GM18909 (cell line): ENCODE measurements around the gene JMJD8.
"Not testable (repeated sequence)": the region's sequence is repeated elsewhere in the genome, so short reads cannot be mapped to it uniquely, and the experiment has no call there.

Source experiments
- ATAC-seq: cut with Tn5 transposase; IDR thresholded peaks from one replicate; pipeline ENCODE4 v1.9.1; 2021; ENCODE audit warnings: mild to moderate bottlenecking; ENCODE audit not compliant: unreplicated experiment, poor library complexity

The JMJD8 gene

DNA sequence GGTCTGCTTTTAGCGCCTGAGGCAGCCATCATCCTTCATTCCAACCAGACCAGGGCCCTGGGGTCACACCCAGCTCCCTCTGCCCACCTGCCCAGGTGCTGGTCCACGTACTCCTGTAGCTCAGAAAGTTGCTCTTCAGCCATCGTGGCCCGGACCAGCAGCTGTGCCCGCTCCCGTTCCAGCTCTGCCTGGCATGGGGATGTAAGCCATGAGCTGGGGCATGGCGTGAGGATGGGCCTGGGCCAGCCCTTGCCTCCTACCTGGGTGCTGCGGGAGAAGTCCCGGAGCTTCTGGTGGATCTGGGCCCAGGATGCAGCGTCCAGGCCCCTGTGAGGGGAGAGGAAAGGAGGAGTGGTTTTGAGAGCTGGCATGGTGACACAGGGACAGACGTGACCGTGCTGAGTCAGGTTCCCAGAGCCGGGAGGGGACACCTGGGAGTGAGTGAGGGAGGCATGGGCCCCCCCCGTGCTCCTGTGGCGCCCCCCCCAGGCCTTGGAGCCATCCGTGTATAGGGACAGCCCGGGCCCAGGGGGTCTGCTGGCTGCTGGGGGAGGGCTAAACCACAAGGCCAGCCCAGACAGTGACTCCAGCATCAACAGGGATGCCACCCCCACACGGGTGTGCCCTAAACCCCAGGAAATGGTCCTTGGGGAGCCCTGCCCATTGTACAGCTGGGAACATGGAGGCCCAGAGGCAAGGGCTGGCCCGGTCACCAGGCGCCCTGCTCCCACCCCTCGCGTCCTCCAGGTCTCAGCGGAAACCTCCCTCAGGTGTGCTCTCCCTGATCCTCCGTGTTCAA is 38.9 kb upstream of the JMJD8 start:
- ATAC-seq: no peak

DNA sequence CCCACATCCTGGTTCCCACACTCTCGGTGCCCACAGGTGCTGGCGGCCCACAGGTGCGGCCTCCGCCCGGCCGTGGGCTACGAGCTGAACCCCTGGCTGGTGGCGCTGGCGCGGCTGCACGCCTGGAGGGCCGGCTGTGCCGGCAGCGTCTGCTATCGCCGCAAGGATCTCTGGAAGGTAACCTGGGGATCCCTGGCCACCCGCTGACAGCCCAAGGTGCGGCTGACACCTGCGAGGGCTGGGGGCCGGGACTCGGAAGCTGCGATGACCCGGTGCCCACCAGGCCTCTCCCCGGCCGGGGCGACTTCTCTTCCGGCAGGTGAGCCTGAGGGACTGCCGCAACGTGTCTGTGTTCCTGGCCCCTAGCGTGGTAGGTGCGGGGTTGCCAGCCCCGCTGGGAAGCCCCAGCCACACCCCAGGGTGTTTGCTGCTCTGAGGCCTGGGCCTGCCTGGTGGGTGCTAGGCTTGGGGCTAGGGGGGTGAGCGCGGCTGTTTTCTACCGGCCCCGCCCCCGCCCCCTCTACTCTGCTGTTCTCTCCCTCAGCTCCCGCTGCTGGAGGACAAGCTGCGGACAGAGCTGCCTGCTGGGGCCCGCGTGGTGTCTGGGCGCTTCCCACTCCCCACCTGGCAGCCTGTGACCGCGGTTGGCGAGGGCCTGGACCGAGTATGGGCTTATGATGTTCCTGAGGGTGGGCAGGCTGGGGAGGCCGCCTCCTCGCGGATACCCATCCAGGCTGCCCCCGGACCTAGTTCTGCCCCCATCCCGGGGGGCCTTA is 37.8 kb upstream of the JMJD8 start:
- no peak for ATAC-seq

DNA sequence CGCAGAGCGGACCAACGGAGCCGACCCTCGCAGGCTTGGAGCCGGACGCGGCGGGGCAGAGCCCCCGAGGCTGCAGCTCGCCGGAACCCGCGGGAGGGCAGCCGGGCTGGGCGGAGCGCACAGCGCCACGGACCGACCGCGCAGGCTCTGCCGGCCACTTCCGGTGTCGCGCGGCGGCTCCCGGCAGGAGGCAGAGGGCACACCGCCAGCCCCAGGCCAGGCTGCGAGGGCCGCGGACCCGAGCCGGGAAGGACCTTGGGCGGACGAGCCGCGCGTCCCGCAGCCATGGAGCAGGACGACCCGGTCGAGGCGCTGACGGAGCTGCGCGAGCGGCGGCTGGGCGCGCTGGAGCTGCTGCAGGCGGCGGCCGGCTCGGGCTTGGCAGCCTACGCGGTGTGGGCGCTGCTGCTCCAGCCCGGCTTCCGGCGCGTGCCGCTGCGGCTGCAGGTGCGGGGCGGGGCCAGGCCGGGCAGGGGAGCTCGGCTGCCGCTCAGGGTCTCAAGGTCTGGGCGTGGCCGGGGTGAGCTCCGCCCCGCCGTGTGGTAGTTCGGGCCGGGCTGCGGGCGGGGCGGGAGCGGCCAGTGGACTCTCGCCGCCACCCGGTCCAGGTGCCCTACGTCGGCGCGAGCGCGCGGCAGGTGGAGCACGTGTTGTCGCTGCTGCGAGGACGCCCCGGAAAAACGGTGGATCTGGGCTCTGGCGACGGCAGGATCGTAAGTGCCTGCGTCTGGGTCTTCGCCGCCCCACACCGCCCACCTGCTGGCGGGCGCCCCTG is 37.0 kb upstream of the JMJD8 start, which contains the start of gene ANTKMT:
Gene ANTKMT, plus strand, starts transcription at position 157 of the 775 bp plus-strand sequence. Its CDS starts 129 bp downstream, at position 286.
- peak; percentile 70 for ATAC-seq

DNA sequence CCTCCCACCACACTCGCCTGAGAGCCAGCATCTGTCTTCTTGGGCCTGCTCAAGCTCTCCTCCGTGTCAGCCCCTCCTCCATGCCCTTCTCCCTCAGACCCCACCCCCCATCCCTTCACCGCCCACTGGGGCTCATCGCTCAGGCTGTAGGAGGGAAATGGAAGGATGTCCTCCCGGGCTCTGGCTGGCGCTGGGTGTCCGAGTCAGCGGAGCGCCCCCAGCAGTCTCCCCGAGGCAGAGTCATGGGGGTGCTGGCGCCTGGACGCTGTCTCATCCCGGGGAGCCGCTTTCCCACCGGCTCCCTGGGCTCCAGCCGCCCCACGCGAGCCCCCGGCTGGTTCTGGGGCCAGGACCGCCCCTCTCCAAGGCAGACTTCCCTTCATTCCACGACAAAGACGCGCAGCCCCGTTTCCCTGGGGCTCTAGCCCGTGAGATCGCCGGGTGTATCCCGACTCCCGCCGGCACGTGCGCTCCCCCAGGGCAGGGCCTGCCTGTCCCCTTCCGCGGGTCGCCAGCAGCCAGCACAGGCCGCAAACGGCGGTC is 36.4 kb upstream of the JMJD8 start:
- peak; percentile 24 for ATAC-seq

DNA sequence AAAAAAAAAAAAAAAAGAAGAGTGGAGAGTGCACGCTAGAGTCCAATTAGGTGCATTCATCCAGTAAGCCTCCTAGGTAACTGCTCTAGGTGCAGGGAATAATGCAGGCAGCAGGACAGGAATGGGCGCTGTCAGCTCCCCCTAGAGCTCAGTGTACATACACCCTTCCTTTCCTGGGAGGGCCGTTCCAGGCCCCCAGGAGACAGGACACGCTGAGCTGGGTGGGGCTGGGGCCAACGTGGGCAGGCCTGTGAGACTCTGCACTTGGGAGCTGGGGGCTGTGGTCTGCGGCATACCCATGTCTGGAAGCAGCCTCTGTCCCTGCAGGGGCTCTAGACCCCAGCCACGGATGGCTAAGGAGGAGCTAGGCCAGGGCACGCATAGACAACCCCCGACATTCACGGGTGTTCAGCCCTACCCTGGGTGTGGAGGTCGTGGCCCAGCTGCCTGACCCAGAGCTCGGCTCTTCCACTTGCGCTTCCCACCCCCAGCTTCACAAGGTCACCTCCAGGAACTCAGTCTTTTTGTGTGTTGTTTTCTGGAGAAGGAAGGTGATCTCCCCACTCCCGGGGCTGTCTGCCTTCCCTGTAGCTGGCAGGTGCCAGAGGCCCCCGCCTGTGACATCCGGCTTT is 35.8 kb upstream of the JMJD8 start:
- ATAC-seq: peak; percentile 6

DNA sequence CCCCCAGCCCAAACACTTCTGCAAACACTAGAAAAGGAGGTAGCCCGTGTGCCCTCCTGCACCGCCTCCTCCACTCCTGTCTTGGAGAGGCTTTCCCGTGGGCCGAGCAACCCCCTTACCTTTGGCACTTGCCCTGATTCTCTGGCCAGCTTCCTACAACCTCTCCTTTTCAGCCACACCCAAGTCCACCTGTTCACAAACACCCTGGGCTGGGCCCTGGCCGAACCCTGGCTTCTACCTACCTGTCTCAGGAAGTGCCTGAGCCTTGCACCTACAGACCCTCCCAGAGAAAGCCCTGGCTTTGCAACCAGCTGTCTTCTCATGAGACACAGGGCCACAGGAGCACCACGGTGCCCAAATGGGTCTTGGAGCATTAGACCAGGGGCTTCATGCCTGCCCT is 34.8 kb upstream of the JMJD8 start:
- ATAC-seq: no peak

DNA sequence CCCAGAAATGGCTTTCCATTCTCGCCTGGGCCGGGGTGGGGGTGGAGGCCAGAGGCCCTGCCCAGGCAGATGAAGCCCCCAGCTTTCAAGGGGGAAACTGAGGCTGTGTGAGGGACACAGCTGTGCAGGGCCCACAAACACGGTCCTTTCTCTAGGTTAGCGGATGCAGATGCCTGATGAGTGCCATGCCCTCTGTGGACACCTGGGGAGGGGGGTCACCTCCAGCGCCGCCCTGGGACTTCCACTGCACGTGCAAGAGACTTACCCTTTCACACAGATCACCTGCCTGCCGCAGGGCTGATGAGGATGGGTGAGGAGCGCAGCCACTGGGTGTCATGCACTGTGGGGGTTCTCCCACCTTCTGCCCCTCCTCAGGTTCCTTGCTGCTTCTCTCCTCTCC is 34.3 kb upstream of the JMJD8 start:
- ATAC-seq: no peak

DNA sequence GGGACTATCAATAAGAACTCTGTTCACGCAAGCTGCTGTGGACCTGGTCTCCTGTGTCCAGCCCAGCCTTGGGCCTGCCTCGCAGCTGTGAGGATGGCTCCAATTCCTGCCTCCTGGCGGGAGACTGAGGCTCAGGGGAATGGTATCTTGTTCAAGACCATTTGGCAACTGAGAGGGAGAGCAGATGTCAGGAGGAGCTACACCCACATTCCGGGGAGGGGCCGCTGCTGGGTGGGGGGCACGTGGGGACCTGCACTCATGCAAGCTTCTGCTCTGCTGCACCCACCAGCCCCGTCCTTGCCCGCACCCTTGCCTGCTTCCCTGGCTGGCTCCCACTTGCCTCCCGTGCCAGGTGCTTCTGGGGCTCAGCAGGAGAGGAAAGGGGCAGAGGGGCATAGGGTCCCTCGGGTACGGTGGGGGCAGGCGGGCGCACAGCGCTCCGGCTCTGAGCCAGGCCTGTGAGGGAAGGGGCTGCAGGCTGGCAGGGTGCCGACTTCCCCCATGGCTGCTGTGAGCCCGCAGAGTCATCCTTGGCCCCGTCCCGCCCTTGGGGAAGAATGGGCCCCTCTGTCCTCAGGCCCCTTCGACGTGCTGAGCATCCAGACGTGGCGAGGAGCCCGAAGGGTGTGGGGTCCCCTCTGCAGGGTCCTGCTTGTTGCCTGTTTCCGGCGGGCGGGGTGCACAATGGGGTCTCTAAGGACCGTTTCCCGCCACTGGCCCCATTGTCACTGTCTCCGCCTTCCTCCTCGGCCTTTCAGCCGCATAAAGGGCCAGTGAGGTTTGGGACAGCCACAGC is 33.5 kb upstream of the JMJD8 start:
- ATAC-seq: no peak

DNA sequence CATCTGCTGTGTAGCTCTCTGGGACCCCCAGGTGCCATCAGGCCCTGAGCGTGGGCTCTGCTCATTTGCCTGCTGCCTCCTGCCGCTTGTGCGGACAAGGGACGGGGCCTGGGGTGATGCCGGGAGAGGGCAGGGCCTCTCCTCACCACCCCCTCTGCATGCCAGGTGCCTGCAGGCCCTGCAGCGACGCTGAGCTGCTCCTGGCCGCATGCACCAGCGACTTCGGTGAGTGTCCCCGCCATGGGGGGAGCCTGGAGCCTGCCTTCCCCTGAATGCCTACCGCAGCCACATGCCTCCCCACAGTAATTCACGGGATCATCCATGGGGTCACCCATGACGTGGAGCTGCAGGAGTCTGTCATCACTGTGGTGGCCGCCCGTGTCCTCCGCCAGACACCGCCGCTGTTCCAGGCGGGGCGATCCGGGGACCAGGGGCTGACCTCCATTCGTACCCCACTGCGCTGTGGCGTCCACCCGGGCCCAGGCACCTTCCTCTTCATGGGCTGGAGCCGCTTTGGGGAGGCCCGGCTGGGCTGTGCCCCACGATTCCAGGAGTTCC is 32.7 kb upstream of the JMJD8 start:
- no peak for ATAC-seq

DNA sequence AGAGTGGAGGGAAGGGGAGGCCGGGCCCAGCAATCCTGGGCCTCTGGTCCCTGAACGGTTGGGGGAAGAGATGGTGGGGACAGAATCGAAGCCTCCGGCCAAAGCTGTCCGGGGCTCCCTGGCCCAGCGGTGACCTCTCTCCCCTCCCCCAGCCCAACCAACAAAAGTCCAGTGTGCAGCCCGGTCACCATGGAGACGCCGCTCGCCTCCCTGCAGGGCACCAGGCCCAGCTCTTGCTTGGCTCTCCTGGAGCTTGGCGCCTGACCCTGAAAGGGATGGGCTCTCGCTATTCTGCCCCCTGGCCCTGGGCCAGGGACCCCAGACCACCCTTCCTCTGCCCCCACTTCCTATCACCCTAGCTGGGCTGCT is 32.0 kb upstream of the JMJD8 start:
- ATAC-seq: no peak

DNA sequence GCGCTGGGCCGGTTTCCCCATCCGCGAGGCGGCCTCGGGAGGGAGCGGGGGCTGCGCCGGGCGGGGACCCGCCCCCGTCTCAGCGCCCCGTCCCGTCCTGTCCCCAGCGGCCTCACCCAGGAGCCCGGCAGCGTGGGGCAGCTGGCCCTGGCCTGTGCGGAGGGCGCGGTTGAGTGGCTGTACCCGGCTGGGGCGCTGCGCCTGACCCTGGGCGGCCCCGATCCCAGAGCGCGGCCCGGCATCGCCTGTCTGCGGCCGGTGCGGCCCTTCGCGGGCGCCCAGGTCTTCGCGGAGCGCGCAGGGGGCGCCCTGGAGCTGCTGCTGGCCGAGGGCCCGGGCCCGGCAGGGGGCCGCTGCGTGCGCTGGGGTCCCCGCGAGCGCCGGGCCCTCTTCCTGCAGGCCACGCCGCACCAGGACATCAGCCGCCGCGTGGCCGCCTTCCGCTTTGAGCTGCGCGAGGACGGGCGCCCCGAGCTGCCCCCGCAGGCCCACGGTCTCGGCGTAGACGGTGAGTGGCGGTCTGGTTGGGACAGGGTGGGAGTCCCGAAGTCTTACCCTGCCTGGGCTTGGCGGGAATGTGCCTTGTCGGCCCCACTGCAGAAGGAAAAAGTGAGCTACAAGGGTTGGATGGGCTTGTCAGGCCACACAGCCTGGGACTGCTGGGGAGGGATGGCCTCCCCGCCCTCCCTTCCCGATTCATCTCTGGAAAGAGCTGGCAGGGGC is 31.5 kb upstream of the JMJD8 start:
- peak; percentile 17 for ATAC-seq

DNA sequence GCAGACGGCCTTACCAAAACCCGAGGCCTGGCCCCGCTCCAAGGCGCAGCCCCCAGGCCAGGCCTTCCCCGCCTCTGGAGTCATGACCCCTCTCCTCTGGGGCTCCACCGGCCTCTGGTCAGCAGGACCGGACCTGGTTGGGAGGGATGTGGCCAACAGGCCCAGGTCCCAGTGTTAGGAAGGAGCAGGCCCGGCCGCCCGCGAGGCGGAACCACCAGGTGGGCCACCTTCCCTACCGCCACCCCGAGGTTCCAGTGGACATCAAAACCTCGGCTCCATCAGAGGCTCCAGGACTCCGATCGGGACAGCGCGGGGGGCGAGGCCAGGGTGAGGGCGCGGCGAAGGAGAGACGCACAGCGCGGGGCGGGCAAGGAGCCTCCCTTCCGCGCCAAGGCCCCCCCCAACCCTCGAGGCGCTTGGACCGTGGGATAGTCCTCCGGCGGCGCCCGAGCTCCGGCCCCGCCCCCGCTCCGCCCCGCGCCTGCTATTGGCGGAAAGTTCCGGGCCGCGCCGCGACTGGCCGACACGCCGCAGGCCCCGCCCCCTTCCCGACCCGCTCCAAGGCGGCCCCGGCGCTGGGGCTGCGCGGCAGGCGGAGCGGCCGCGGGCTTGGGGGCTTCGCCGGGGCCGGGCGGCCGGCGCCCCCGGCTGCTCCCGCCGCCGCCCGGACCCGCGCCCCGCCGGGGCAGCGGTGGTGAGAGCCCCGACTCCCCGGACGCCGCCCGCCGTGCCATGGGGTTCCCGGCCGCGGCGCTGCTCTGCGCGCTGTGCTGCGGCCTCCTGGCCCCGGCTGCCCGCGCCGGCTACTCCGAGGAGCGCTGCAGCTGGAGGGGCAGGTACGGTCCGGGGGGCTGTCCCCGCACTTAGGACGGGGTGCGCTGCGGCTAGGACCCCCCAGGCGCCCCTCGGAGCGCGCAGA is 30.7 kb upstream of the JMJD8 start, which contains the start of gene METRN:
Gene METRN, plus strand, starts transcription at position 561 of the 919 bp plus-strand sequence. Its CDS starts 172 bp downstream, at position 733.
- ATAC-seq: peak; percentile 79

DNA sequence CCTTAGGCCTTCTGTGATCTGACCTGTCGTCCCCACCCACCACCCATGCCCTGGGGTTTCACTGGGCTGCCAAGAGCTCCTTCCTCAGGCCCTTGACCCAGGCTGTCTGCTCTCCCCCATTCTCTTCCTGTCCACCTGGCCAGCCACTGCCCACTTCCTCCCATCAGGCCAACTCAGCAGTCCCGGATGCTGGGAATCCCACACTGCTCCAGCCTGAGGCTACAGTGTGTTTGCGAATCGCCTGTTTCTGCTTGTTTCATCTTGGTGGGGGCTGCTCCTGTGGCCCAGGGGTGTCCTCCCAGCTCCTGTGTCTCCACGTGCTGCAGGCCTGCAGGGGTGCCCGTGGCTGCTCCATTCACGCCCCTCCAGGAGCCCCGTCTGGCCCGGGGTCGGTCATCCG is 29.9 kb upstream of the JMJD8 start:
- no peak for ATAC-seq

DNA sequence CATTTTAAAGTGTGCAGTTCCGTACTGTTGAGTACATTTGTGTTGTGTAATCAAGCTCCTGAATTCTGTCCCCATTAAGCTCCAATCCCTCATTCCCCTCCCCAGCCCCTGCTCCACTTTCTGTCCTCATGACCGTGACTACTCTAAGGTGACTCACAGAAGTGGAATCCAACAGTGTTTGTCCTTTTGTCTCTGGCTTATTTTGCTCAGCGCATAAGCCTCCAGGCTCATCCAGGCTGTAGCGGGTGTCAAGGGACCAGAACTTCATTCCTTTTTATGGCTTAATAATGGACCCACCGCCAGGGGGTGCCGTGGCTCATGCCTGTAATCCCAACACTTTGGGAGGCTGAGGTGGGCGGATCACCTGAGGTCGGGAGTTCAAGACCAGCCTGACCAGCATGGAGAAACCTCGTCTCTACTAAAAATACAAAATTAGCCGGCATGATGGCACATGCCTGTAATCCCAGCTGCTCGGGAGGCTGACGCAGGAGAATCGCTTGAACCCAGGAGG is 28.7 kb upstream of the JMJD8 start:
- not testable (repeated sequence) for ATAC-seq

DNA sequence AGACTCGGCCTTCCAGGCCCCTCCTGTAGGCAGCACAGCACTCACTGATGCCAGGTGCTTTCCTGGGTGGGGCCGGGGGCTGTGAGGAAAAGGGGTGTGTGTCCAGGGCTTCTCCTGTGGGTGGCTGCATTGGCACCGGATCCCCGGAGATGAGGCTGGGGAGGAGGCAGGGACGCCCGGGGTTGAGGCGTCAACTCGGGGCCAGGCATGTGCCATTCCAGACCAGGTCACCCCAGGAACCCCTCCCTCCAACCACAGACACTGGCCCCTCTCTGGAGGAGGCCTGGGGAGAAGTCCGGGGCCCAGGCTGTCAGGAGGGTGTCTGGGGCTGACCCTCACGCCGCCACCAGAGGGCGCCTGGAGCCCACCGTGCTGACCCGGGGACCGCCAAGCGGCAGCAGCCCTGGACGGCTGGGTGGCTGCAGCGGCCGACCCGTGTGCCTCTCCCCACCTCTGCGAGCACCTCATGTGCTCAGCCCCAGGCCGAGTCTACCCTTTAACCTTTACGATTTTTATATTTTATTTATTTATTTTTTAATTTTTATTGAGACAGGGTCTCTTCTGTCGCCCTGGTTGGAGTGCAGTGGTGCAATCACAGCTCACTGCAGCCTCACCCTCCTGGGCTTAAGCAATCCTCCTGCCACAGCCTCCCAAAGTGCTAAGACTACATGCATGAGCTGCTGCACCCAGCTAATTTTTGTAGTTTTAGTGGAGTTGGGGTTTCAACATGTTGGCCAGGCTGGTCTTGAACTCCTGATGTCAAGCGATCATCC is 27.6 kb upstream of the JMJD8 start:
- no peak for ATAC-seq

DNA sequence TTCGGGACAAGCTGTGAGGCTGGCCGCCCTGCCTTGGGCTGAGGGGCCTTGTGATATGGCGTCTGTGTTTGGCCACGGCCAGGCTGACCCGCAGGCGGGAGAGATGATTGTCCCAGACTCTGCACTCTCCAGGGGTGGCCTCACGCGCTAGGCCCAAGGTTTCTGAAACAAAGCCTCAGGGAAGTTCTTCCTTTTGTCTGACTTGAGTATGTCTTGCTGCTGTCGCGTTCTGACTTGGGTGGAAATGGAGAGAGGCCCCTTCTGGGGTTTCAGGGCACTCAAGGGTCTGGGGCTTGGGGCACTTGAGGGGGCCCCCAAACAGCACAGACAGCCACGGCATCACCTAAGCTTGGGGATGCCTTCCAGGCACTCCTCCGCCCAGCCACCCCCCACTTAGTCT is 26.9 kb upstream of the JMJD8 start:
- ATAC-seq: no peak
